Measurements from ENCODE around the gene SLC5A5.

The SLC5A5 gene

DNA sequence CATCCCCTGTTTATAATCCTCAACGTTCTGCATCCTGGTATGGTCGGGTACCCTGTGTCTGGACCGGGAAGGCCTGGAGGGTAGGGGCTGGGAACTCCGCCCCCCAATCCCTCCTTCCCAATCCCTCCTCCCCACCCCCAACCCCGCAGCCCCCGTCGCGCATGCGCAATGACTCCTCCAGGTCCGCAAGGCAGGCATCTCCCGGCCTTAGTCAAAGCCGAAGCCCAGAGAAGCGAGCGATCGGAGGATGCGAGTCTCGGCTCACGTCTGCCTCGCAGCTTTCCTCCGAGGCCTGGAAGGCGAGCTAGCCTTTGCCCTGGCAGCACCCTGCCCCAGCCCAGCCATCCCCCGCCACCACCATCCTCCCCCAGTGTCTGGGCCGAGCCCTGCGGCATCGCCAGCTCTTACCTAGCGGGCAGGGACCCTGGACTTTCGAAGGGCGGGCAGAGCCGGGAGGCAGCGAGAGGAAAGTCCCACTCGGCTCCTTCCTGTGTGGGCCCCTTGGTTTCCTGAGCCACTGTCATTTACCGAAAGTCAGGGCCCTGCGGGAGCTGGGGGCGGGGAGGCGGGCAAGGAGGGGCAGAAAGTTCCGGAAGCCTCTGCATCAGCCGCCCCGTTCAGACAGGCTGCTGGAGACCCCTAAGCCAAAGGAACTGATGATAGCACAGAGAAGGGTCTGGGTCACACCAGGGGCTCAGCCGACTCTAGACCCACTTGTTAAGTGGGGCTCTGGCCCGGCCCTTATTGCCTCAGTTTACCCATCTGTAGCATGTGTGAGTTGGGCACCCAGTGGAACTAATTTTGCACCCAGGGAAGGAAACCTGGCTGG, 24.0 kb upstream of the SLC5A5 start, which contains the start of gene JAK3:
Gene JAK3, minus strand, starts transcription at position 445 of the 829 bp plus-strand sequence. CDS start 3,565 bp downstream, outside the sequence.
- no peak for DNase-seq

DNA sequence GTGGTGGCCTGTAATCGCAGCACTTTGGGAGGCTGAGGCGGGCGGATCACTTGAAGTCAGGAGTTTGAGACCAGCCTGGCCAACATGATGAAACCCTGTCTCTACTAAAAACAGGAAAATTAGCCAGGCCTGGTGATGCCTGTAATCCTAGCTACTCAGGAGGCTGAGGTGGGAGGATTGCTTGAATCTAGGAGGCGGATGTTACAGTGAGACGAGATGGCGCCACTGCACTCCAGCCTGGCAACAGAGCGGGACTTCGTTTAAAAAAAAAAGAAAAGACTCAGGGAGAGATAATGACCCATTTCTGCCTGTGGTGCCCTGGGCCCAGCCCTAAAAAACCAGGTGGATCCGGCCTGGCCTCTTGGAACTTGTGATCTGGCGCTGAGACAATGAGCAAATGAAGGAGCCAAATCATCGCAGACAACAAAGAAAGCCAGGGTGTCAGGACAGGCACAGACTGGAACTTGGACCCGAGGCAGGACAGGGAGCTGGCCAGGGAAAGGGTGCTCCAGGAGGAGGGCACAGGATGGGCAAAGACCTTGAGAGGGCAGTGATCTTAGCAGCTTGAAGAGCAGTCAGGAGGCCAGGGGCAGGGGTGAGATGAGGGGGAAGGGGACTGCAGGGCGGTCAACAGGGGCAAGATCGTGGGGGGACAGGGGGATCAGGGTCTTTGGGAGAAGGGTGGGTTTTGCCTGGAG, 23.0 kb upstream of the SLC5A5 start:
- no peak for DNase-seq

DNA sequence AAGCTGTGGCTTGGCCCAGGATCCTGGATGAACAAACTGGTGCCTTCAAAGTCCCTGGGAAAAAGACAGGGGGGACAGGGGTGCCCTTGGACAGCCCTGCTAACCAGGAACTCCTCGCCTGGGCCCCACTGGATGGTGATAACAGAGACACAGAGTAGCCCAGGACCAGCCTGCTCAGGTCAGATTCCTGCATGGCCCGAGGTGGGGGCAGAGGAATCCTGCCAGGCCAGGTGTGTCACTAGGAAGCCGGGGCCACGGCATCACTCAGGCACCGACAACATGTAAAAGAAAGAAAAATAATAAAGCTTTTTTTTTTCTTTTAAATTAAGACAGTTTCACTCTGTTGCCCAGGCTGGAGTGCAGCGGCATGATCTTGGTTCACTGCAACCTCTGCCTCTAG, 17.7 kb upstream of the SLC5A5 start:
- no peak for DNase-seq

DNA sequence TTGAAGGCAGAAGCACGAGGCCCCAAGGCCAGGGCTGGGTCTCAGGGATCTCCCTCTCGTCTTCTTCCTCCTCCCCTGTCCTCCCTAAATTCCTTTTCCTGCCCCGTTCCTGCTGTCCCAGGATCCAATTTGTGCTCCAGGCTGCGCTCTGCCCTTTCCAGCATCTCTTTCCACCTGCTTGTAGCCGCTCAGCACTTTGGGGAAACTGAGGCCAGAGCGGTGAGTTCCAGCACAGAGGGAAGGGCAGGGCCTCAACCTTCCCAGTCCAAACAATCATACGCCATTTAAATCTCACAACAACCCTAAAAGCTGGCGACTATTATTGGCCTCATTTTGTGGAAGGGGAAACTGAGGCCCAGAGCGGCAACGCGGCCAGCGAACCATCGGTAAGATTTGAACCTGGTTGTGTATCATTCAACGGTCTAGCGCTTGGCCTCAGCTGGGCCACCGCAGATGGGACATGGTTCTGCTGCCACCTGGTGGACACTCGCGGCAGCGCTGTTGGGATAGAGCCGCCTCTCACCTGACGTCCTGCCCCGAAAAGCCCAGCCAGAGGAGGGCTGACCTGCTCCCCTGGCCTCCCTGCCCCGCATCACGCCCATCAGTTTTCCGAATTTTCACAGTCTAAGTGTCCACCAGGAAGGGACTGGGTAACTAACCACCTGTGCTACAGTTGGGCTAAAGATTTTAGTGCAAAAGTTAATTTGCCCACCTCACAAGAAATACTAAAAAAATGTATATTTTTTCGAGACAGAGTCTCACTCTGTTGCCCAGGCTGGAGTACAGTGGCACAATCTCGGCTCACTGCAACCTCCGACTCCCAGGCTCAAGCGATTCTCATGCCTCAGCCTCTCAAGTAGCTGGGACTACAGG, 16.2 kb upstream of the SLC5A5 start:
- DNase-seq = no peak

DNA sequence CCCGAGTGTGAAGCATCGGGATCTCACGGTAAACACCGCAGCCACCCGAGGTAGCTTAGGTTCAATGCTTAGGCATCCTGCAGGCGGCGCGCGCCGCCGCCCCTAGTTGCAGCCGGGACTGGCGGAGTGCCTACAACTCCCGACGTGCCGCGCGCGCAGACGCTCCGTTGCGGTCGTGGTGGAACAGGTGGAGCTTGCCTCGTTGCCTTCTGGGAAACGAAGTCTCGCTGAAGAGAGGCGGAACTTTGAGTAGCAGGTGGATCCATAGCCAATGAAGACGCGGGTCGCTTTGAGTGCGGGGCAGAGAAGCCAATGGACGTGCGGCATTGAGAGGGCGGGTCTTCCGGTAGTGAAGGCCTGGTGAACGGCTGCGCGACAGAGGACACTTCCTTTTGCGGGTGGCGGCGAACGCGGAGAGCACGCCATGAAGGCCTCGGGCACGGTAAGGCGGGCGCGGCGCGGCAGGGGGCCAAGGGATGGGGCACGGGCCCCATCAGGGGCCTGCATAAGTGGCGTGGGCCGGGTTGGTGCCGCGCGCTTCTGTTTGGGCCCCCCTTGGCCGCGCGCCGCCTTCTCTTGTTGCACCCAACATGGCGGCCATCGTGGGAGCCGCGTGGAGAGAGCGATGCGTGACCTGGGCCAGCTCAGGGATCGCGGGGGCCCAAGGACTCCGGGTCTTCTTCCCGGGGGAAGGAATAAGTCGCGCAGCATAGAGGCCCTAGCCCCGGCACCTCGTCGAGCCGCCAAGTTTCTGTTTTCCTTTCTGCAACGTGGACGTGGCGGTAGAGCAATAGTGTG, 12.0 kb upstream of the SLC5A5 start, which contains the start of gene RPL18A:
Gene RPL18A, plus strand, starts transcription at position 378 of the 798 bp plus-strand sequence. Its CDS starts 47 bp downstream, at position 425.
- DNase-seq = peak; percentile 95

DNA sequence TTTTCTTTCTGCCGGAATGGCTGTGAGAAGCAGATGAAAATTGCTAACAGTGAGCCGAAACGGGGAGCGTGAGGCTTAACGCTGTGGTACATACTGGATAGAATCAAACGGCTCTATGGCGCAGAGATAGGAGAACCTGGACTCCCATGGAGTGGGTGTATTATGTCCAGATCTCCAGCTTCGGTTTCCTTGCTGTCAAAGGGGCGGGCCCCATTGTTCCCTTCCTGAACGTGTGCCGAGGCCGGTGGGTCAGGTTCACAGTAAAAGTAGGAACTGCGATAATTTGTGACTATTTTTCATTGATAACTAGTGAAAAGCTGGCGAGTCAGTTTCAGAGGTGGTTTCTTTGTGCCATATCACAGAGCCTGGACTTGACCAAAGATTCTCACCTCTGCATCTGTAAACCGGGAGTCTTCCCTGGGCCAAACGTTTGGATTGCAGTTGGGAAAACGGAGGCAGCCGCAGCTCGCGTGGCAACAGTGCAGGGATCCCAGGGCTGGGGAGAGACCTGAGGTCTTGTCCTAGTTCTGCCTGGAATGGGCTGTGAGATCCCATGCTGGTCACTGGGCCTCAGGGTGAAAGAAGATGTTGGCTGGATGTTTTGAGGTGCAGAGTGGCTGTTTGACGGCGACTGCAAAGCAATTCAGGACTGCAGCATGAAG, 11.3 kb upstream of the SLC5A5 start:
- DNase-seq = no peak

DNA sequence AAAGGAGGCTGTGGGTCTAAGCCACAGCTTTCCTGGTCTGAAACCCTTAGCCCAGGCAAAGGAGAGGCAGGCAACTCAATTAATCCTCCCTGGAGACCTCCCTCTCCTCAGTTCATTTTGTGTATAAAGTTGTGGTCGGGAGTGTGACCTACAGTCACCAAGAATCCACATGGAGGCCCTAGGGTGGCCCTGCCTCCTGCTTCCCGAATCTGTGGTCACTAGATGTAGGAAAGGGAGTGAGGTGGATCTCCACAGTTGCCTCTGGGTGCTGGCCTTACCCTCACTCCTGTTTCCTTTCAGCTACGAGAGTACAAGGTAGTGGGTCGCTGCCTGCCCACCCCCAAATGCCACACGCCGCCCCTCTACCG, 10.8 kb upstream of the SLC5A5 start:
- DNase-seq = no peak

DNA sequence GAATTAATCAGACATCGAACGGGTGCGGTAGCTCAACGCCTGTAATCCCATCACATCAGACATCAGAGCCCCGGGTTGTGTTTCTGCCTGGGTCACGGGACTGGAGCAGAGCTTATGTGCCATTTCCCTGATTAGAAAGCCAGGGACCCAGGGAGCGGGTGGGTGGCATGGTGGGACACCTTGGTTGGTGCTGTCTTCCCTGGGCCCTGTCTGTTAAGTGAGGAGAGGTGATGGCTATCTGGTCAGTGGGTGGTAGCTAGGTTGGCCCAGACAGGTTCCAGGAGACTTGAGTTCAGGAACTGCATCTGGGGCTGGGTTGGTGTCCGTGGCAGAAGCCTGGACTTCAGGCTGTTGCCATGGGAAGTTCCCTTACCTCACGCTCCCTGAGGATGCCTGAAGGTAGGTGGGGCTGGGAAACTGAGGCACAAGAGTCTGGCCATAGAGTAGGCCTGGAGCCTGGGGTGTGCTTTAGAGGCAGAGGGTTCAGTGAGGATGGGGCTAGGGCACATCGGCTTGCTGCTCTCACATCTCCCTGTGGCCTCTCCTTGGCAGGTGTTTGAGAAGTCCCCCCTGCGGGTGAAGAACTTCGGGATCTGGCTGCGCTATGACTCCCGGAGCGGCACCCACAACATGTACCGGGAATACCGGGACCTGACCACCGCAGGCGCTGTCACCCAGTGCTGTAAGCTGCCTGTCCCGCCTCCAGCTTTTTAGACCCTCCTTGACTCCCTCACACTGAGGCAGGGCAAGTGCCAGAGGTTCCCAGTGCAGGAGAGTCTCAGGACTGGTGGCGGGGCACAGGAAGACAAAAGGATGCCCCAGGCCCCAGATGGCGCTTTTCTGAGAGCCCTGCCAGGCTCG, 10.0 kb upstream of the SLC5A5 start:
- DNase-seq = no peak

DNA sequence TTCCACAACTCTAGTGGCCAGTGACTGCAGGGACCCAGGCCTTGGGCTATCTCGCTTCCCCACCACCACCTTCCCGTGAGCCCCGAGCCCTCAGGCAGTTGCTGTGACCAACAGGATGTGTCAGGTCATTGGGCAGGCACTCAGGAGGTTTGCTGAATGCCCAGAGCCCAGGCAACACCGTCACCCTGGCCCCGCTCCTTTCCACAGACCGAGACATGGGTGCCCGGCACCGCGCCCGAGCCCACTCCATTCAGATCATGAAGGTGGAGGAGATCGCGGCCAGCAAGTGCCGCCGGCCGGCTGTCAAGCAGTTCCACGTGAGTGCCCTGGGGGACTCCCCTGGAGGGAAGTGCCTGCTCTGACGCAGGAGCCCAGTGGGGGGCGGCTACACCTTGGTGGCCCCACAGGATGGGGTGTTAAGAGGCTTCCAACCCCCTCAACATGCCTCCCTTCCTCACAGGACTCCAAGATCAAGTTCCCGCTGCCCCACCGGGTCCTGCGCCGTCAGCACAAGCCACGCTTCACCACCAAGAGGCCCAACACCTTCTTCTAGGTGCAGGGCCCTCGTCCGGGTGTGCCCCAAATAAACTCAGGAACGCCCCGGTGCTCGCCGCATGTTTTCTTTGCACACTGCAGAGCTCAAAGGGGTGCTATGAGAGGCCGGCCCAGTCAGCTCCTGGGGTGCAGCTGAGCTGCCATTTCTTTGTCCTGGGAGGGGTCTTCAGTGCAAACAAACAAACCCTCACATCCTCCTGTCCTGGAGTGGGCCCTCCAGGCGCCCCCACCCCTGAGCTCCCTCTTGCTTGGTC, 8.8 kb upstream of the SLC5A5 start:
- DNase-seq = no peak

DNA sequence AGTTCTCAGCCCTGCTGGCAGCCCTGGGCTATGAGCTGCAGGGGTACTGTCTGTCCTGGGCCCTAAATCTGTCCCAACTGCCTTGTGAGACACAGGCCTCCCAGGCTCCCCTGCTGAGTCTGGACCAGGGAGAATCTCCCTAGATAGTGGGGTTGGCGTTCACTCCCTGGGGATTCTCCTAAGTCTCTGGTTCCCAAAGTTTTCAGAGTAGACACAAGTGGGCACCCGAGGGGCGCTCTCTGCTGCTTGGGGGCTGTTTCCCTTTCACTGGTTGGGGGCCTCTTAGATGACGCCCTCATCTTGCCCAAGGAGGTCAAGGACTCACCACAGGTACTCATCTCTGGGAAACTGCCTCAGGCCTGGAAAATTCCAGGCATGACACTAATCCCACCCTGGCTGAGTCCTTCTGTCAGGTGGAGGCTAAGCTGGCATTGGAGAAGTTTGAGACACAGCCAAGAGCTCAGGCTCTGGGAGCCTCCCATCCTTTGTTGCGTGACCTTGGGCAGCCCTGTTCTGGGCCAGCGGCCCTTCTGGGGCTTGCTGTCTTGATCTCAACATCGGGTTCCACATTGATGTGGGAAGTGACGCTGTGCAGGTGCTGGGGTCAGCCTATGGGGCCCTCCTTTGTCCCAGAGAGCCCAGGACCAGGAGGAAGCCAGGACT, 8.1 kb upstream of the SLC5A5 start:
- no peak for DNase-seq

DNA sequence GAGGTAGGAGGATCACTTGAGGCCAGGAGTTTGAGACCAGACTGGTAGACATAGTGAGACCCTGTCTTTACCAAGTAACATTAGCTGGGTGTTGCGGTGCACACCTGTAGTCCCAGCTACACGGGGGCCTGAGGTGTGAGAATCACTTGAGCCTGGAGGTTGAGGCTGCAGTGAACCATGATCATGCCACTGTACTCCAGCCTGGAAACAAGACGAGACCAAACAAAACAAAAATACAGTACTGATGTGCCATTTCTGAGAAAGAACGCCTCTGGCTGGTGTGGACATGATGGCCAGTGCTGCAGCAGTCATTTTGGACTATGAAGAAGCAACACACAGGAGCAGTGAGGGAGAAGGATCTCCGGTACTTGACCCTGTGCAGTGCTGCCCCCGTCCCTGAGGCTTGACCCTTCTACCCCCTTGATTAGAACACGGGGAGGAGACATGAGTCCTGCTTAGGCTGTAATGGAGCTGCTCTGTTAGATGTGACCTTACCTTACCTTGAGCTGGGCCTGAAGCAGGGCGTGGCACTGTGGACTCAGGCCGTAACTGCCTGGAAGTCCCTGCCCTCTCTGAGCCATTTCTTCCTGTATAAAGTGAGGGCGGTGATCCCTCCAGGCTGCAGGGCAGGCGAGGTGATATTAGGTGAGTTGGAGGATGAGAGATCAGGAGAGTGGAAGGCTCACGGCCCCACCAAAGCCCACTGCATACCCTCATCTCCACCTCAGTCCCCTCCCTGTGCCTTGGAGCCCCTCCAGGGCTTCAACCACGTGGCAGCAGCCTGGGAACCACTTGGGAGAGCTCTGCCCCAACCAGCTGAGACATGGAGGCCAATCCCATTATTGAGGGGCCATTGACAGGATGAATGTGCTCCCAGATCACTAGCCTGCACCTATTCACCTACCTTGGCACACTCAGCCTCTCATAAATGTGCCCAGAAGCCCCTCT, 6.1 kb upstream of the SLC5A5 start:
- no peak for DNase-seq

DNA sequence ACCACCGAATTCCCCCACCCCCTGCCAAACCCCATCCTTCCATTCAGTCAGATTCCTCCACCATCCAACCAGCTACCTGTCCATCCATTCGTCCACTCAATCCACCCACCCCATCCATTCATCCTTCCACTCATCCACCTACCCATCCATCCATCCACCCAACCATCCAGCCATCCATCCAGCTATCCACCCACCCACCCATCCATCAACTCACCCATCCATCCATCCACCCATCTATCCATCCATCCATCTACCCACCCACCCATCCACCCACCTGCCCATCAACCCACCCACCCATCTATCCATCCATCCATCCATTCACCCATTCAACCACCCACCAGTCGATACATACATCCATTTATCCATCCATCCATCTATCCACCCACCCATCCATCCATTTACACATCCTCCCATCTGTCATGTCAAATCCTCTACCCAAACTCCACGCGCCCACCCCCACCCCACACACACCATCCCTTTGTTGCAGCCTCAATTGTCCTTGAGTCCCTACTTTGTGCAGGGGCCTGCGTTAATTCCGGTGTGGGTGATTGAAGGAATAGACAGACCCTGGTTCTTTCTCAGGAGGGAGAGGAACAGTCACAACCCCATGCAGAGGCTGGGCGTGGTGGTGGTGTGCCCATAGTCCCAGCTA, 5.3 kb upstream of the SLC5A5 start:
- no peak for DNase-seq

DNA sequence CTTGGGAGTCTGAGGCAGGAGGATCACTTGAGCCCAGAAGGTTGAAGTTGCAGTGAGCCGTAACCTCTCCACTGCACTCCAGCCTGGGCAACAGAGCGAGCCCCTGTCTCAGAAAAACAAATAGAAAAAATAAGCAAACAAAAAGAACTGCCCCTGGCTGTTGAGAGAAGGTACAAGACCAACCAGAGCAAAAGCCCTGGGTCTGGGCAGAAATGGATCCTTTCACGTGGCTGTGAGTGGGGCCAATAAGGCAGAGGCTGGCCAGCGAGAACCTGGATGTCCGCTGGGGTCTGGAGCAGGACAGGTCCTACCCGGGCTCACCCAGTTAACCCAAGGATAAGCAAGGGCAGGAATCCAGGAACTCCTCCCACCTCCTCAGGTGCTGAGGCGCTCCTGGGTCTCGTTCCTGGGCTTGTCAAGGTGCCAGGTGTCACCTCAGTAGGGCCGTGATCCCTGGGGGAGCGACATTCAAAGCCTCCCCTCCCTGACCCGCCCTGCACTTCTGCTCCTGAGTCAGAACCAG, 4.7 kb upstream of the SLC5A5 start:
- no peak for DNase-seq

DNA sequence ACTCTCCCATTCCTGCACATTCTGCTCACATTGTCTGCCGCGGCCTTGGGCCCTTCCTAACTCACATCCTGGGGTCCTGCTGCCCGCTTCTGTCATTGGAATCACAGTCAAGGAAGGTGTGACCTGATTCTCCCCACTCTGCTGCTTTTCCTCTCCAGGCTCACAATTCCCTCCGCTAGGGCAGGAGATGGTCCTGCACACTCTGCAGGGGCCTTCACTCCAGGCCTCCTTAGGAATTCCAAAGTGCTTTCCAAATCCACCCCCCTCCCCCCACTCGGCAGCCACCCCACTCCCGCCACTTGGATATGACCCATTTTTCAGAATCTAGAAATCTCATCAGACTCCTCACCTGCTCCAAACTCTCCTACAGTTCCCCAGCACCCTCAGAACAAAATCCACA, 3.1 kb upstream of the SLC5A5 start:
- no peak for DNase-seq

DNA sequence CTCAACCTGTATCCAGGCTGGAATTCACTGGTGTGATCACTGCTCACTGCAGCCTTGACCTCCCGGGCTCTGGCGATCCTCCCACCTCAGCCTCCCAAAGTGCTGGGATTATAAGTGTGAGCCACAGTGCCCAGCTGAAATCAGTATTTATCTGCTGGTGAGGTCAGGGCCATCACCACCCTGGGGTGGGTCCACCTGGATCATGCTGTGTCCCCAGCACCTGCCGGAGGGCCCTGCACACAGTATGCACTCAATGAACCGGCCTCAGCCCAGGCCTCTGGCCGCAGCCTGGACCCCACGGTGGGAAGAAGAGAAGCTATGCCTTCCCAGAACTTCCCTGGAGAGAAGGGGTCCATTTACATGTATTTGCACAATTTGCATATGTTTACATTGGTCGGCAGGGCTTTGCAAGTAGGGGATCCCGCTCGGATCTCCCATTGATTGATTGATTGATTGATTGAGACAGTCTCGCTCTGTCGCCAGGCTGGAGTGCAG, 2.6 kb upstream of the SLC5A5 start:
- DNase-seq = no peak

DNA sequence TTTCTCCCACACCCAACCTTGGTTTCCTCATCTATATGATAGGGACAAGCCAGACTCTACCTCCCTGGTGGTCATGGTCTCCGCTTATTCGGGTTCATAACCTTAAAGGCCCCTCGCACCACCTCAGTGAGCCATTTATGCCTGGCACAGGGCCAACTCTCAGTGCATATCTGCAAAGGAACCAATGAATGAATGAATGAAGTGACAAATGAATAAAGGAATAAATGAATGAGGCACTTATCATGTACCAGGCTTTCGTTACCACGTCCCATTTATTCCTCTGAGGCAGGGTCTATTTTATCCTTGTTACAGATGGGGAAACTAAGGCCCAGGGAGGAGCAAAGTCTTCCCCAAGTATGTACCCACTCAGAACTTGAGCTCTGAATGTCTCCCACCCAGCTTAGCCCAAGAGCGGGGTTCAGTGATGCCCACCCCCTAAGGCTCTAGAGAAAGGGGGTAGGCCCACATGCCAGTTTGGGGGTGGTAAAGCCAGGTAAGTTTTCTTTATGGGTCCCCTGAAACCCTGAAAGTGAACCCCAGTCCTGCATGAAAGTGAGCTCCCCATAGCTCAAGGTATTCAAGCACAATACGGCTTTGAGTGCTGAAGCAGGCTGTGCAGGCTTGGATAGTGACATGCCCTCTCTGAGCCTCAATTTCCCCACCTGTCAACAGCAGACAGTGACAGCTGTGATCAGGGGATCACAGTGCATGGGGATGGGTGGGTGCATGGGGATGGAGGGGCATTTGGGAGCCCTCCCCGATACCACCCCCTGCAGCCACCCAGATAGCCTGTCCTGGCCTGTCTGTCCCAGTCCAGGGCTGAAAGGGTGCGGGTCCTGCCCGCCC, 490 bp upstream of the SLC5A5 start:
- DNase-seq = no peak
